Fibroblast of mammary gland (primary cell): Measurements from ENCODE around the gene ZBTB2.

ENCODE experiments used
- DNase-seq: peaks from one replicate; pipeline ENCODE4 v3.0.0-alpha.2; 2010; ENCODE audit warnings: low read depth
- H3K4me3 ChIP-seq: 2 replicates; pipeline ENCODE4 v1.5.1; 2011; ENCODE audit warnings: low read depth, mild to moderate bottlenecking, low read length, moderate library complexity; ENCODE audit not compliant: control insufficient read depth
- TF ChIP-seq, protein P1 (sequence below): conservative IDR thresholded peaks from 2 replicates; pipeline ENCODE4 v1.5.1; 2011; ENCODE audit warnings: low read depth, low read length, inconsistent platforms; ENCODE audit not compliant: control insufficient read depth, insufficient read depth

The ZBTB2 gene

DNA sequence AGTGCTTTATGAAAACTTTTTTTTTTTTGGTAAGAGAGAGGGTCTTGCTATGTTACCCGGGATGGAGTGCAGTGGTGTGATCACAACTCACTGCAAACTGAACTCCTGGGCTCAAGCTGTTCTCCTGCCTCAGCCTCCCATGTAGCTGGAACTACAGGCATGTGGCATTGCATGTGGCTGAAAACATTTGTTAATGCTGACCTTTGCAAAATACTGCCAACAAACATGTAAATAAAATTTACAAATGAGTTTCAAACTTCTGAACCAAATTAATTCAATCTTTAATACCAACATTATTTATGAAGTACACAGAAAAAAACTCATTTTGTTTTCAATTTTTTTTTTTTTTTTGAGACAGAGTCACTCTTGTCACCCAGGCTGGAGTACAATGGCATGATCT is 26.1 kb upstream of the ZBTB2 start:
- TF ChIP-seq, protein P1, sequence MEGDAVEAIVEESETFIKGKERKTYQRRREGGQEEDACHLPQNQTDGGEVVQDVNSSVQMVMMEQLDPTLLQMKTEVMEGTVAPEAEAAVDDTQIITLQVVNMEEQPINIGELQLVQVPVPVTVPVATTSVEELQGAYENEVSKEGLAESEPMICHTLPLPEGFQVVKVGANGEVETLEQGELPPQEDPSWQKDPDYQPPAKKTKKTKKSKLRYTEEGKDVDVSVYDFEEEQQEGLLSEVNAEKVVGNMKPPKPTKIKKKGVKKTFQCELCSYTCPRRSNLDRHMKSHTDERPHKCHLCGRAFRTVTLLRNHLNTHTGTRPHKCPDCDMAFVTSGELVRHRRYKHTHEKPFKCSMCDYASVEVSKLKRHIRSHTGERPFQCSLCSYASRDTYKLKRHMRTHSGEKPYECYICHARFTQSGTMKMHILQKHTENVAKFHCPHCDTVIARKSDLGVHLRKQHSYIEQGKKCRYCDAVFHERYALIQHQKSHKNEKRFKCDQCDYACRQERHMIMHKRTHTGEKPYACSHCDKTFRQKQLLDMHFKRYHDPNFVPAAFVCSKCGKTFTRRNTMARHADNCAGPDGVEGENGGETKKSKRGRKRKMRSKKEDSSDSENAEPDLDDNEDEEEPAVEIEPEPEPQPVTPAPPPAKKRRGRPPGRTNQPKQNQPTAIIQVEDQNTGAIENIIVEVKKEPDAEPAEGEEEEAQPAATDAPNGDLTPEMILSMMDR: no peak
- no peak for DNase-seq
- no peak overlapping the region for H3K4me3 ChIP-seq

DNA sequence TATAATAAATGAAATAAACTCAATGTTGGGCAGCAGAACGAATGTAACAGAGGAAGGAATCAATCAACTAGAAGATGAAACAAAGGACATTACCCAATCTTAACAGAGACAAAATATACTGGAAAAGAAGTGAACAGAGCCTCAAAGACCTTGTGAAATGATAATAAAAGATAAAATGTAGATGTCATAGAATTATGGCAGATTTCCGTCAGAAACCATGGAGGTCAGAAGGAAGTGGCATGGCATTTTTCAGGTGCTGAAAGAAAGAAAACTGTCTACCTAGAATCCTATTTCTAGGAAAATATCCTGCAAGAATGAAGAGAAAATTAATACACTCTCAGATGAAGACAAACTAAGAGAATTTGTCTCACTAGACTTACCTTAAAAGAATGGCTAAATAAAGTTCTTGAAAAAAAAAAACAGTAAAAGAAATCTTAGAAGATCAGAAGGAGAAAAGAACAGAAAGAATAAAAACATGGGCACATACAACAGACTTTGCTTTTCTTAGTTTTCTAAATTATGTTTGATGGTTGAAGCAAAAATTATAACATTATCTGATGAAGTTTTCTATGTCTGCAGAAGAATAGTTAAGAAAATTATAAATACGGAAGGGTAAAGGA is 23.4 kb upstream of the ZBTB2 start:
- no peak overlapping the region for H3K4me3 ChIP-seq
- TF ChIP-seq, protein P1: no peak
- DNase-seq: no peak

DNA sequence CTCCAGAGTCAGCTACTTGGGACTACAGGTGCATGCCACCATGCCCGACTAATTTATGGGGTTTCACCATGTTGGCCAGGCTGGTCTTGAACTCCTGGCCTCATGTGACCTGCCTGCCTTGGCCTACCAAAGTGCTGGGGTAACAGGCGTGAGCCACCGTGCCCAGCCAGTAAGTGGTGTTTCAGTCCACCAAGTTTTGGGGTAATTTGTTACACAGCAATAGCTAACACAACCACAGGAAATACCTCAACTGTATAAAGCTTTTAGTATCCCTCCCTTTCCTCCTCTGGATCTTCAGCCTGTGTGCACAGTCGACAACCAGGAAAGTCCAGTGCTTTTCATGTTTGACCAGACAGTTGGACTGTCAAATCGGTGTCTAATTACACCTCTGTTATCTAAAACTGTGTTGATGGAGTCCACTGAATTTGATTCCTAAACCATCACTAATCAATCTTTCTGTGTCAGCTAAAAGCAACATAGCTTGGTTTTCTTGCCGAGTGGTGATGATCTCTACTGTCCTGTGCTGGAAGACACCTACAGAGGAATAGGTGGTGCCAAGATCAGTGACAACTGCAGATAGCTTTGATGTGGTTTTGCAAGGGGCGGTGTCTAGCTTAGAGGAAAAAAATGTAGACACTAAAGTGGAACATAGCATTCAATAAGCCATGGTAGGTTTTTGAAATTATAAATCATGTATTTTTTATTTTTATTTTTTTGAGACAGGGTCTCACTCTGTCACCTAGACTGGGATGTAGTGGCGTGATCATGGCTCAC is 22.2 kb upstream of the ZBTB2 start:
- no peak overlapping the region for H3K4me3 ChIP-seq
- TF ChIP-seq, protein P1: no peak
- DNase-seq: no peak

DNA sequence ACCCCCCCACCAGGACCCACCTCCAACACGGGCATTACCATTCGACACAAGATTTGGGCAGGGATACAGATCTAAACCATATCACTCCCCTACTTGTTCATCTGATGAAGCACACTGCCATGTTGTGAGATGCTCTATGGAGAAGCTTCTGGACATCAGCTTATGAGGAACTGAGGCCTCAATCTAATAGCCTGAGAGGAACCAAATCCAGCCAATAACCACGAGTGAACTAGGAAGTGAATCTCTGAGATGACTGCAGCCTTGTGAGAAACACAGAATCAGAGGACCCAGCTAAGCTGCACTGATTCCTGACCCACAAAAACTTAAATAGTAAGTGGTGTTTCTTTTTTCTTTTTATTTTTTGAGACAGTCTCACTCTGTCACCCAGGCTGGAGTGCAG is 21.6 kb upstream of the ZBTB2 start:
- TF ChIP-seq, protein P1: no peak
- no peak for DNase-seq
- no peak overlapping the region for H3K4me3 ChIP-seq

DNA sequence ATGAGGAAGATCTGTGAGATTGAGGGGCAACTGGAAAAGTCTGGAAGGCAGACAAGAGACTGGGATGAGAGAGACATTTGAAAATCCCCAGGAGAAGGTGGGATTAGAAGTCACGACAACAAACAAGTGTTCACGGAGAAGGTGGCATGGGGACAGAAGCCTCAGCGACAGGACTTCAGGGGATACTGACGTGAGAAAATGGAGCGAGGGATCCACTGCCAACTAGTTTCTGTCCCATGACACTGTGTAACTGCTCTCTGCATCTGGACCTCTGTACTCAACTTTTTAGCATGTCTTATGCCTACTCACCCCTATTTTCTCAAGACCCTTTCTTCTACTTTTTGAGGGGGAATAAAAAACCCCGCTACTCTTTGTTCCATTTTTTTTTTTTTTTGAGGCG is 18.3 kb upstream of the ZBTB2 start:
- no peak overlapping the region for H3K4me3 ChIP-seq
- no peak for DNase-seq
- TF ChIP-seq, protein P1: no peak

DNA sequence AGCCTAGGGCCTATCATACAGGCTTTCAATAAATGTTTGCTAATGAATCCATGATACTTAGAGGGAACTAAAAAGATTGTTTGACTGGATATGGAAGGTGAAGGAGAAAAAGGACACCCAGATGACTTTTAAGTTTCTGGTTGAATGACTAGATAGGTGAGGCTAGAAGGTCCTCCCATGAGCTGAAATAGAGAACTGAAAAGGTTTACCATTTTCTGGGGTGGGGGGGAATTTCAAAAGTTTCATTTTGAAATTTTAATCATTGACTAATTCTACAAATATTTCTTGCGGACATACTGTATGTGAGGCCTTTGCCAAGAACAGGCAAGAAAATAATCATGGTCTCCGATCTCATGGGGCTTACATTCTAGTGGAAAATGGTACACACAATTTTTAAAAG is 17.9 kb upstream of the ZBTB2 start:
- H3K4me3 ChIP-seq: no peak overlapping the region
- TF ChIP-seq, protein P1: no peak
- DNase-seq: no peak
